DND-41 (cell line): ENCODE data around the gene PRICKLE2.

Experiments
- CTCF ChIP-seq: IDR thresholded peaks from 2 replicates; pipeline ENCODE4 v1.5.1; 2012; ENCODE audit warnings: borderline replicate concordance, low read length, moderate library complexity, mild to moderate bottlenecking; ENCODE audit not compliant: poor library complexity, severe bottlenecking; ENCODE audit errors: extremely low read depth
- EZH2 ChIP-seq: IDR thresholded peaks from 3 replicates; pipeline ENCODE4 v1.6.1; 2012; ENCODE audit warnings: borderline replicate concordance, low read depth, mild to moderate bottlenecking, moderate library complexity, low read length, inconsistent platforms; ENCODE audit not compliant: severe bottlenecking

DNA sequence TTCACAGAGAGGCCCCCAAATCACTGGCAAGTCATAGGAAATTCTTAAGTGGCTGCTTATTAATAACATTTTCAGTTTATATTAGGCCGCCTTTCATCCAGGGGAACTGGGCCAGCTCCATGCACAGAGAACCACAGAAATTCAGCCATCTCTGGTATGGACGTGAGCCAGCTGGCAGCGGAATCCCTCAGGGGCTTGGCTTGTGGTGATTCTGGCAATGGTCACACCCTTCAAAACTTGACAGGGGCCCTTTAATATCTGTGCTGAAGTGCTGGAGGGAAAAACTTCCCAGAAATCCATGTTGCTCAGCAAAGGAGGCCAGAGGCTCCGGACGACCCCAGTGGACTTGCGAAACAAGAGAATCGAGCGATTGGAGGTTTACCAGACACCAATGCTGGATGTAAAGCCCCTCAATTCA, 11.3 kb downstream of the PRICKLE2 start:
- TF ChIP-seq EZH2 (no peak), CTCF (no peak)
